ENCODE results near the gene LYZL2. TPM values are rescaled to one million over a fixed set of nuclear protein-coding genes. Genes with fewer than 3 reads are reported as not detected.
A peak's percentile ranks its signal among the peaks of the same experiment; 100 is the strongest.

Gene LYZL2
- not detected in 2 replicates for total RNA-seq (2021; fragmentation: NEBNext Ultra II Directional; extraction: Animal tissue kit (Norgen Biotek cat#: 25700))
- polyA plus RNA-seq (2011; rRNA removed), result not detected in 2 replicates
- not detected for polyA plus RNA-seq (2011; cell fraction: cytosol; rRNA removed)
- not detected for polyA plus RNA-seq (2011; cell fraction: nucleus; rRNA removed)
- not detected in 4 replicates for polyA plus RNA-seq (2012, experiment 1 of 2)
- polyA plus RNA-seq (2012, experiment 2 of 2), result not detected
- polyA plus RNA-seq (2013, experiment 1 of 2), result not detected
- polyA plus RNA-seq (2013, experiment 2 of 2), result not detected
- polyA minus RNA-seq (2011; rRNA and poly(A)+ RNA removed), result not detected in 2 replicates
- not detected for polyA minus RNA-seq (2011; cell fraction: cytosol; rRNA and poly(A)+ RNA removed)
- not detected for polyA minus RNA-seq (2011; cell fraction: nucleus; rRNA and poly(A)+ RNA removed)
- long read RNA-seq, experiment 1, result 0 reads
- long read RNA-seq, experiment 2, result 0 reads

DNA sequence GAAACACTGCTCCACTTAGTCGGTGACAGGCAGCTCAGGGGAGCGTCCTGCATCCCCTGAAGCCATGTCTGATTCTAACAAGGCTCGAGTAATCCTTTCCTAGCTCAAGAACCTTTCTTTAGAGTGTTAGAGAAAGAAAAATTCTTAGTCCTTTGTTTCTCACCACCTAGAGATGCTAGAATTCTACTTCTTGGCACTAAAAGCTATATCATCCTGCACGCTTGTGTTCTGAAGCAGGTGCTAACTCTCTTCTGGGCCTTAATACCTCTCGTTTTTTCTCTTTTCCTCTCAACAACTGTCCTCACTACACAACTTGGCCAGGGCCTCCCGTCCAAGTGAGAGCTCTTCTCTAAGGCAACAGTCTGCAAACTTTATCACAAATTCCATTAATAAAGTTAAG is at the start of gene LYZL2:
LYZL2 (minus strand) TSS at position 101 of the 400 bp plus-strand sequence. CDS start 2,838 bp downstream, outside the sequence.
- ChIA-PET POLR2A (ENCODE audit: partially characterized antibody) (no interaction called here), CTCF (ENCODE audit: partially characterized antibody) (interaction anchor here (1.4 to 3.3 kb wide), 2 partner anchors 9 to 41 kb away, joined by 3 to 19 read pairs; no protein-coding TSS in a partner anchor)
- Histone ChIP-seq H3K9me3 (ENCODE audit: insufficient read depth in 2 of 2, low read depth in 1 of 2, low read length in 1 of 2) (no peaks in the 10 kb centered on the region), H3K27me3 (replicated peaks in 1 of 4; ENCODE audit: control insufficient read depth in 3 of 4, extremely low read depth in 1 of 4, insufficient read depth in 3 of 4, low read length in 3 of 4) (no peaks in the 10 kb centered on the region), H3K14ac (ENCODE audit: insufficient read length) (no peak within 1 kb of the TSS), H4K20me1 (replicated peaks in 1 of 2; ENCODE audit: control insufficient read depth in 1 of 2, insufficient read depth in 2 of 2, low read length in 2 of 2) (no peaks in the 10 kb centered on the region), H3K4me1 (replicated peaks in 1 of 4; ENCODE audit: control insufficient read depth in 3 of 4, insufficient read depth in 4 of 4, low read length in 3 of 4) (no peaks in the 10 kb centered on the region), H2AK5ac (ENCODE audit: low read depth, low read length) (no peak within 1 kb of the TSS), H3K56ac (replicated peaks; ENCODE audit: insufficient read length, low read depth, low read length) (no peak within 1 kb of the TSS), H3K79me1 (ENCODE audit: low read depth, low read length) (no peaks in the 10 kb centered on the region), H3K4me3 (ENCODE audit: extremely low read depth in 1 of 4, insufficient read depth in 2 of 4, low read depth in 3 of 4, low read length in 4 of 4) (no peak within 1 kb of the TSS), H4K8ac (ENCODE audit: extremely low read depth, insufficient read depth, low read length) (no peak within 1 kb of the TSS), H3K36me3 (ENCODE audit: control insufficient read depth in 2 of 4, insufficient read depth in 4 of 4, low read length in 3 of 4) (no peaks in the 10 kb centered on the region), H3K4me2 (ENCODE audit: insufficient read depth in 1 of 2, low read depth in 2 of 2, low read length in 2 of 2) (no peak within 1 kb of the TSS), H3K23me2 (ENCODE audit: low read depth, low read length) (no peaks in the 10 kb centered on the region), H2BK120ac (replicated peaks; ENCODE audit: low read depth, low read length) (no peak within 1 kb of the TSS), H3K23ac (ENCODE audit: insufficient read length) (no peak within 1 kb of the TSS), H2BK15ac (ENCODE audit: low read length) (no peak within 1 kb of the TSS), H3K9ac (replicated peaks in 1 of 4; ENCODE audit: extremely low read depth in 1 of 4, low read depth in 3 of 4, low read length in 3 of 4) (no peak within 1 kb of the TSS), H2AFZ (ENCODE audit: low read length) (0 out of 2 replicates have a peak within 1 kb of the TSS, but pooled peaks have one; percentile 22), H2BK5ac (ENCODE audit: low read depth, low read length) (no peak within 1 kb of the TSS), H2BK12ac (ENCODE audit: low read depth, low read length) (no peak within 1 kb of the TSS), H3K18ac (ENCODE audit: extremely low read depth, low read length) (no peak within 1 kb of the TSS), H3K4ac (replicated peaks; ENCODE audit: insufficient read length, low read depth, low read length) (no peak within 1 kb of the TSS), H3K79me2 (ENCODE audit: control insufficient read depth in 1 of 2, insufficient read depth in 2 of 2, low read length in 2 of 2) (no peaks in the 10 kb centered on the region), H2BK20ac (ENCODE audit: low read length) (no peak within 1 kb of the TSS), H3K27ac (ENCODE audit: low read depth, low read length) (no peak within 1 kb of the TSS), H4K5ac (ENCODE audit: insufficient read length, low read depth, low read length) (no peak within 1 kb of the TSS), H4K91ac (replicated peaks; ENCODE audit: insufficient read length, low read length) (no peak within 1 kb of the TSS)
- DNase-seq (ENCODE audit: low read depth in 1 of 2, low spot score in 2 of 2) (no peak), FAIRE-seq (no peak)
- 87% methylated on average over 6 of the region's 6 CpGs; no CpG with 5 or more reads in 1 of the 2 experiments for WGBS, 2 experiments (ENCODE audit: extremely low coverage in 1 of 2, insufficient coverage in 1 of 2, insufficient read length in 1 of 2, insufficient replicate concordance in 2 of 2, low coverage in 1 of 2, low lambda C conversion rate in 2 of 2, missing lambda C conversion rate in 1 of 2)
- TF ChIP-seq CBX5 (IDR thresholded peaks at IDR 0.05; ENCODE audit: low read depth, low read length) (no peak), RAD21 (IDR thresholded peaks at IDR 0.05 in 1 of 2, conservative IDR thresholded peaks at IDR 0.05 in 1 of 2; ENCODE audit: low read depth in 2 of 2, low read length in 2 of 2) (no peak), GABPA (IDR thresholded peaks at IDR 0.05; ENCODE audit: borderline replicate concordance, insufficient read depth, low read length) (no peak), TBP (IDR thresholded peaks at IDR 0.05; ENCODE audit: low read depth, low read length) (no peak), POU5F1 (IDR thresholded peaks at IDR 0.05; ENCODE audit: low read depth, low read length) (no peak), HDAC6 (IDR thresholded peaks at IDR 0.05; ENCODE audit: low read depth, low read length) (no peak), SUZ12 (IDR thresholded peaks at IDR 0.05; ENCODE audit: low read length) (no peak), SP2 (IDR thresholded peaks at IDR 0.05; ENCODE audit: low read length) (no peak), TCF12 (IDR thresholded peaks at IDR 0.05; ENCODE audit: low read depth, low read length) (no peak), SIRT6 (IDR thresholded peaks at IDR 0.05; ENCODE audit: low read length) (no peak), EGR1 (IDR thresholded peaks at IDR 0.05; ENCODE audit: borderline replicate concordance, low read depth, low read length) (no peak)
- TF ChIP-seq, protein P1, sequence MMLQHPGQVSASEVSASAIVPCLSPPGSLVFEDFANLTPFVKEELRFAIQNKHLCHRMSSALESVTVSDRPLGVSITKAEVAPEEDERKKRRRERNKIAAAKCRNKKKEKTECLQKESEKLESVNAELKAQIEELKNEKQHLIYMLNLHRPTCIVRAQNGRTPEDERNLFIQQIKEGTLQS (IDR thresholded peaks at IDR 0.05; ENCODE audit: insufficient read depth, low read depth, low read length), result no peak
